GM19351 (cell line): ENCODE data around the gene CCDC187.
A peak's percentile ranks its signal among the peaks of the same experiment; 100 is the strongest.
"Not testable (repeated sequence)": the region's sequence is repeated elsewhere in the genome, so short reads cannot be mapped to it uniquely, and the experiment has no call there.

Source experiments
- ATAC-seq: cut with Tn5 transposase; IDR thresholded peaks from one replicate; pipeline ENCODE4 v1.9.1; 2021; ENCODE audit warnings: mild to moderate bottlenecking, moderate library complexity; ENCODE audit not compliant: unreplicated experiment

The CCDC187 gene

DNA sequence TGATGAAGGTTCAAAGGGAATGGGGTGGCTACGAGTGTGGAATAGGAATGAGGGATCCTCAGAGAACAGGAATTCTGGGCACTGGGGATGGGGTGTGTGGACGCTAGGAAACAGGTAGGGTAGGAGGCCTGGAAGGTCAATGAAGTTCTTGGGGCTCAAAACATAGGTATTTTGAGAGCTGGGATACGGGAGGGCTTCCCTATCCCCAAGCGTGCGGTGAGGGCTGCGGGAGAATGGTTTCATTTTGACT, 59.0 kb downstream of the CCDC187 start:
- ATAC-seq, result no peak

DNA sequence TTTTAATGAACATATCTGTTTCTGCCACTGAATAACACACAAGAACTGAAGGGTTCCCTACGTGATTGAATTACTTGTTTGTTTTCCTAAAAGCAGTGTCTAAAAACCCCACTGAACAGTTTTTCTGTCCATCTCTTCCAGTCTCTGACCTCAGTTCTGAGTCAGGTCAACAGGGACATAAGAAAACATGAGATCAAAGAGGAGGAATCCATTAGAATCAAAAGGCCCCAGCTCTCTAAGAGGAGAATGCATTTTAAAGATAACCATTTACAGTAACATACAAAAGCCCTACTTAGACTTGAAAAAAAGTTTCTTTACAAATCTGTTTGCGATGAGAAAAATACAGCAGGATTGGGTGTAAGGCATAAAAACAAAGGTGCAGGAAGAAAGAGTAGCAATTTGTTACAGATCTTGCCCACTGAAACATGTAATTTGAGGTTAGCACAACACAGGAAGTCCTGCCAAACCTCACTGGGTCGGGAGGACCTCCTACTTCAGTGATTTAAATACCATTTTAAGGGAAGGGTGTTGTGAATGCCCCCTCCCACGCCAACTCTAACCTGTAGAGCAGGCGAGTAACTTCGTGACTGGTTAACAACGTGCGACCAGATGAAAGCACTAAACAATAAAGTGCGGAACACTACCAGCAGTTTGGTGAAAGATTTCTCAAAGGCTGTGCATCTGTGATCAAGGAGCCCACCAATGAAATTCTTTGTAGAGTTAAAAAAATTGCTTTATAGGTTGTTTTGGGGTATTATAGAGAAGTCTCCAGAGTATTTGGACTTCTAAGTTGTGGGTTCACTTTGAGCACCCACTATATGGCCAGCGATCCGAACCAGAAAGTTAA, 59.5 kb downstream of the CCDC187 start:
- ATAC-seq, result peak; percentile 39

DNA sequence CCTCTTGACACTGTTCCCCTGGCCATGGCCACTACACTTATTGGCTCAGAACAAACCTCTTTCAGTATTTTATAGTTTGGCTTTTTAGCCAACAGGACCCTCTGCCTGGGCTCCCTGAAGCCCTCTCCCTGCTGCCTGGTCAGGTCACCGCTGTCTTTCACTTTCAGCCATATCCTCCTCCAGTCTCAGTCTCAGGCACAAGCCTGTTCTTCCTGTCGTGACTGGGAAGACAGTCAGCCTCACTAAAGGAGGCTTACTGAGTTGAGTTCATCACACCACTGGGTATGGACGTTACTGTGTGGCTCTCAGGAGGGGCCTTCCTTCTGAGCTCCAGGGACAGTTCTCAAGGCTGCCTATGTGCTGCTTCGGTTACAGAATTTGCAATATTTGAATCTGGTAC, 60.3 kb downstream of the CCDC187 start:
- ATAC-seq, result no peak

DNA sequence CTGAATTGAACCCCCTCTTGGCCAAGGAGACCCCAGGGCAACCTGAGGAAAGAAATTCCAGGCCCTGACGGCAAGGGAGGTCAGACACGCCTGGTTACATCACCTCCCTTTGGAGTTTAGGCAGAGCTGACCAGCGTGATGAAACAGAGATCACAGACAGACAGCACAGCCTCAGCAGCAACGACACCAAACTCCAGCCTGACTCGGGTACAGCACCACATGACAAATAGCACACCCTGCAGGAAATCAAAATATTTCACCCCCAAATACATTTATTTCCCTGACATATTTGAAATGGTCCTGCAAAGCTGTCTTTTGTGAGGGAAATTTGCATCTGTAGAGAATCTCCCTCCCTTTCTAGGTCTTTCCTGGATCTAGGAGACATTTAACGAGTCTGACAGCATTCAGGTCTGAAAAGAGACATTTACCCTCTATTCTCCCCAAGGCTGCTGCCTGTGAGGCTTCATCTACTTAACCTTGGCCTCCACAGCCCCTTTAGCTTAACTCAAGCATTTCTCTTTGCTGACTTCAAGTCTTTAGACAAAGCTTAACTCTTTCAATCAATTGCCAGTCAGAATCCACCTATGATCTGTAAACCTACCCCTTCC, 60.9 kb downstream of the CCDC187 start:
- no peak for ATAC-seq

DNA sequence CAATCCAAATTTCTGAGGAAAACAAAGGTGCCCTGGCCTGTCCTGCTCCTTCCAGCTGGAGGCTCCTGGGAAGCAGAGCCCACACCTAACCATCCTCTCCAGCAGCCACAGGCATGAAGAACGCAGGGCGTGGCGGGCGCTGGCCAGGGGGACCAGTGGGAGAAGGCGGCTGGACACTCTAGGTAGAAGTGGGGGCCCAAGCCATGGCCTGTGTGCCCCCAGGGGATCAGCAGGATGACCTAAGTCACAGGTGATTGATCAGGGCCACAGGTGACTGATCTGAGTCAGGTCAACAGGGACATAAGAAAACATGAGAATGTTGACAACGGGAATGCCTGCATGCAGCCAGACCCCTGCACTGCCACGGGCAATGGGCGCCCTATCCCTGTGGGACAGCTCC, 61.6 kb downstream of the CCDC187 start:
- ATAC-seq, result no peak

DNA sequence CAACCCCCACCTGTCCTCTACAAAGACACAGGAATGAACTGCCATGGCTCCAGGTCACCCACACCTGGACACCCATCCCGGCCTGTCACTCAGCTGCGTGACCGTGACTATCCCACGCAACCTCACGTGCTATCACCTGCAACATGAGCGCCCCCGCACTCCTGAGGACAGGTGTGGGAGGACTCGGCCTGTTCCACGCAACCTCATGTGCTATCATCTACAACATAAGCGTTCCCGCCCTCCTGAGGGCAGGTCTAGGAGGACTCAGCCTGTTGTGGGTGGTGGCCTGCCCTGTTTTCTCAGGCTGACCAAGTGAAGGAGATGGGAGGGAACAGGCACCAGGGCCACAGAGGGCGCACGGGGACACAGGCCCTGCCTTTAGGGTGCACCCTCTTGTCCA, 62.4 kb downstream of the CCDC187 start:
- no peak for ATAC-seq

DNA sequence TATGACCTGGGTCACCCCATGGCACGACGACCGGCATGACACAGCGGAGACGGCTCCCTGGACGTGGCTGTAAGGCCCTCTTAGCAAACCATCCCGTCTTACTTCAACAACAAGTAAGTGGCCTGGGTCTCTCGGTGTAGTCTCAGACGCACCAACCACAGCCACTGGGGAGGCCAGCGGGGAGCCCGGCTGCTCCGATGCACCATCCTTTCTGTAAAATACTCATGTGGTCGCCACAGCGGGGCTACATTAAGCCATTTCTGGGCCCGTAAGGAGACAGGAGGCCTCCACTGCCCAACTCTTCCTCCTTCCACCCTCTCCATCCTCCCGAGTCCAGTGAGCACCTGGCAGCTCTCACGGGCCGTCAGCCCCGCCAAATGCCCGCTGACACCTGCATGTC, 63.0 kb downstream of the CCDC187 start:
- ATAC-seq, result no peak

DNA sequence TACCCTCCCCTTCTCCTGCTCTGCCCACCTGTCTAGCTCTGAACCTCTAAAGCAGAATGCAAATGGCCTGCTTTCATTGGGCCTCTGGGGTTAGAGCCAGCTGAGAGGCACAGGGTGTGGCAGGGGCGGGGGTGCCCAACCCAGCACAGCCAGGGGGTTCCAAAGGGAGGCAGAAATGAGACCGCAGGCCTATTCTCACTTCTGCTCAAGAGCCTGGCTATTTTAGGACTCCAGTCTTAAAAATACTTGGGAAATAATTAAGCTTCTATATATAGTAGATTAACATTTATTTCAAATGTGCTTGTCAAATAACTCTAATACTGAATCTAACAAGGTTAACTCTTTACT, 63.9 kb downstream of the CCDC187 start:
- no peak for ATAC-seq

DNA sequence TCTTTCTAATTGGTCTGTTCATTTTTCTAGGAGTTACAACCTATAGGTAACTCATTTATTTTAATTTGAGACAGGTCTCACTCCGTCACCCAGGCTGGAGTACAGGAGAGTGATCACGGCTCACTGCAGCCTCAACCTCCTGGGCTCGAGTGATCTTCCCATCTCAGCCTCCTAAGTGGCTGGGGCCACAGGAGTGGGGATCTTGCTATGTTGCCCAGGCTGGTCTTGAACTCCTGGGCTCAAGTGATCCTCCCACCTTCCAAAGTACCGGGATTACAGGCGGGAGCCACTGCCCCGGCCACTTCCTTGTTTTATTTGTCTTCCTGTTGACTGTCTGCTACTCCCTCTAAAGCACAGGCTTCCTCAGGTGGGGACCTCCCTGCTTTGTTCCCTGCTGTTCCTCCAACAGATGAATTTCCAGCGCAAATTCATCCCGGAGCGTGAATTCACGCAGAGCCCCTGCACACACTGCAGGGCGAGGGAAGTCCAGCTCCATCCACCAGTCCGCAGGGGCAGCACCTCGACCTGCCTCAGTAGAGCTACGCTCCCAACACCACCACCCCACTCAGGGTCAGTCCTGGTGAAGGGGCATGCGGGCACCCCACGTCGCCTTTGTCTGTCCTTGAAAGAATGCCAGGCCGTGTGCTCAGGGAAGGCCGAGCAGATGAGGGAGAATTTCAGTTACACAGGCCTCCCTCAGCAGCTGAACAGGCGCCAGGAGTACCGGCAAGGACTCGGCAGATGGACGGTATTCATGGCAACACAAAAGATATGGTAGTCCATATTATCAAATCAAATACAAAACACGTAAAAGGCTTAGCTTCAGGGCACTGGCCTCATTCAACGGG, 64.5 kb downstream of the CCDC187 start:
- no peak for ATAC-seq

DNA sequence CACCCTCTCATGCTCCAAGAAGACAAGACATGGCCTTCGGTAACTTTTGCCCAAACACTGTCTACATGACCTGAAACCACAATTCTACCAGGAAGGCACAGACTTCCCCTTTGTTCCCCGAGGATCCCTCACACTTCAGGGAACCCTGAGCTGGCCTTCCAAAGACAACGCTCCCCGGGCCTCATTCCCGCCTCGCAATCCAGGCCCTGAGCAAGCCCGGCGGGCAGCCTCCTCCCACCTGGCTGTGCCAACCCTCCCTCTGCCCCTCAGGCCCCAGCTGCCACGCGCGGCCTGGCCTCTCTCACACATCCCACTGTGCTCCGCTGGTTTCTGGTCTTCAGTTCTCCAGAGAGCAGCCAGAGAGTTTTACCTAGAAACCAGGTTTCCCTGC, 65.6 kb downstream of the CCDC187 start:
- ATAC-seq, result no peak

DNA sequence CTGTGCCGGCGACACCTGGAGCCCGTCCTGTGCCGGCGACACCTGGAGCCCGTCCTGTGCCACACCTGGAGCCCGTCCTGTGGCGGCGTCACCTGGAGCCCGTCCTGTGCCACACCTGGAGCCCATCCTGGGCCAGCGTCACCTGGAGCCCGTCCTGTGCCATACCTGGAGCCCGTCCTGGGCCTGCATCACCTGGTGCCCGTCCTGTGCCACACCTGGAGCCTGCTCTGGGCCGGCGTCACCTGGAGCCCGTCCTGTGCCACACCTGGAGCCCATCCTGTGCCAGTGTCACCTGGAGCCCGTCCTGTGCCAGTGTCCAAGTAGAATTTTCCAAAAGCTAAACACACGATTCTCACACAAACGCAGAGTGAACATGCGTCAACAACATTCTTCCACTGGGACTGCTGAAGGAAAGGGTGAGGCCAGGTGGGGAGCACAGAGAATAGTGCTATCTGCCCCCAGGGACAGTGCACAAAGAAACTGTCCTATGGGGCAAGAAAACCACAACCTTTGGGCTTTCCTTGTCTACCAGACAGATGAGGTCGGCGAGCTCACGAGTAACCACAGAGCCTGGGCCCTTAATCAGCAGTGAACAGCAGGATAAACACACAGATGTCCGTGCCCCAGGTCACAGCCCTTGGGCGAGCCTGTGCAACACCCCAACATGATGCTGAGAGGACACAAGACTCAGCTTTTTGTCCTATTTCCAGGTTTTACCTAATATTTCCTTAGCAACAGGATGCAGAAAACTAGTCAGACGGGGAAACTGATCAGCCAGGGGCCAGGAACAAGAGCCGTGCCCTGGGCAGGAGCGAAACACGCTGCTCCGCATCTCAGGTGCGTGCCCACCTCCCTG, 66.2 kb downstream of the CCDC187 start:
- no peak for ATAC-seq

DNA sequence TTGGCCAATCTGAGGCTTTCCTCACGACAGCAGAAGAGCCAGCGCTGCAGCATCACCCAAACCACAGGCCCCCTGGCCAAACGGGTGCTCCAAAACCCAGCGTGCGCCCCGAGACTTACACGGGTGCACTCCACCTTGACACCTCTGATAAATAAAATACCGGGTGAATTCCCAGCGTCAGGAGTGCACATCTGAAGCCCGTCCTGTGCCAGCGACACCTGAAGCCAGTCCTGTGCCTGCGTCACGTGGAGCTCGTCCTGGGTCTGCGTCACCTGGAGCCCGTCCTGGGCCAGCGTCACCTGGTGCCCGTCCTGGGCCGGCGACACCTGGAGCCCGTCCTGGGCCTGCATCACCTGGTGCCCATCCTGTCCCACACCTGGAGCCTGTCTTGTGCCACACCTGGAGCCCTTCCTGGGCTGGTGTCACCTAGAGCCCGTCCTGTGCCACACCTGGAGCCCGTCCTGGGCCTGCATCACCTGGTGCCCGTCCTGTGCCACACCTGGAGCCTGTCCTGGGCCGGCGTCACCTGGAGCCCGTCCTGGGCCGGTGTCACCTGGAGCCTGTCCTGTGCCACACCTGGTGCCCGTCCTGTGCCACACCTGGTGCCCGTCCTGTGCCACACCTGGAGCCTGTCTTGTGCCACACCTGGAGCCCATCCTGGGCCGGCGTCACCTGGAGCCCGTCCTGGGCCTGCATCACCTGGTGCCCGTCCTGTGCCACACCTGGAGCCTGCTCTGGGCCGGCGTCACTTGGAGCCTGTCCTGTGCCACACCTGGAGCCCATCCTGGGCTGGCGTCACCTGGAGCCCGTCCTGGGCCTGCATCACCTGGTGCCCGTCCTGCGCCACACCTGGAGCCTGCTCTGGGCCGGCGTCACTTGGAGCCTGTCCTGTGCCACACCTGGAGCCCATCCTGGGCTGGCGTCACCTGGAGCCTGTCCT, 67.2 kb downstream of the CCDC187 start:
- ATAC-seq, result not testable (repeated sequence)

DNA sequence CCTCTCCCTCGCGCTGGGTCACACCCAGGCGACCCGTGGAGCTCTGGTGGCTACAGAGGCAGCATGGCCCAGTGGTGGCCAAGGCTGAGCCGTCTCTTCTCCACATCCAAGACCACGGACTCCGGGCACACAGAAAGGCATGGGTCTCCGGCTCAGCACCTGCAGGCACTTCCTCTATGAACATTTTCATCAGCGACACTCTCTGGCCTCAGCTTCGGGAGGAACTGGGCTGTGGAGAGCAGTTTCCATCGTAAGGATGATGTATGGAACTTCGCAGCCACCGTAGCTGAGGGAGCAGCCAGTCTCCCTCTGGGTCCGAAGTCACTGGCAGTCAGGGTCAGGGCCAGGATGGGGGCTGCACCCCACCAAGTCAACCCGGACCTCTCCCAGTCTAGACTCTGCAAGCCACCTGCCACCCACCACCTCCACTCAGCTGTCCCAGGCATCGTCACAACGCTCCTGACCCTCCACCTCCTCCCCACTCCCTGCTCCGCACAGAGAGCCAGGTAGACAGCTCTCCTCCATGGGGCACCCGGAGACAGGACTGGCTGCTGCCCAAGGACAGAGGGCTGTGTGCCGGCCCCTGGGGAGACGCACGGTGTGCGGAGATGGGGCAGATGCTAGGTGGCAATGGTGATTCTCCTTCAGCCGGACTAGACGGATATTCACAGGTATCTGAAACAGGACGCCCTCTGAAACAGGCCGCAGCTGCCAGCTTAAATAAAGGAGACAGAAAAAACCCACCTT, 68.0 kb downstream of the CCDC187 start:
- no peak for ATAC-seq

DNA sequence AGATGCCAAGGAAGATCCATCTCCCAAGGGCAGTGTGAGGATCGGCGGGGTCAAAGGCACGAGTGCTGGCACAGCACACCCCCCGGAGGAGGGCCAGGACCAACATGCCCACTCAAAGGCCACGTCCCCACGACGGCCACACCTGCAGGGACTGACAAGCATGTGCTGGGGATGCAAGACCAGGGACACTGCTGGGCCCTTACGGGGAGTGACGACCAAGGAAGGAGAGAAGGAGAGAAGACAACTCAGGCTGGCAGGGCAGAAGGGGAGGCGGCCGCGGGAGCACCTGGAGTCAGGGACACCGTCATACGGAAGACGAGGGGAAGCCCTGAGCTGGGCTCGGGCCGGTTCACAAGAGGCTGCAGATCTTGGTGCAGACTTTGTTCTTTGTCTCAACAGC, 68.7 kb downstream of the CCDC187 start:
- ATAC-seq, result no peak

DNA sequence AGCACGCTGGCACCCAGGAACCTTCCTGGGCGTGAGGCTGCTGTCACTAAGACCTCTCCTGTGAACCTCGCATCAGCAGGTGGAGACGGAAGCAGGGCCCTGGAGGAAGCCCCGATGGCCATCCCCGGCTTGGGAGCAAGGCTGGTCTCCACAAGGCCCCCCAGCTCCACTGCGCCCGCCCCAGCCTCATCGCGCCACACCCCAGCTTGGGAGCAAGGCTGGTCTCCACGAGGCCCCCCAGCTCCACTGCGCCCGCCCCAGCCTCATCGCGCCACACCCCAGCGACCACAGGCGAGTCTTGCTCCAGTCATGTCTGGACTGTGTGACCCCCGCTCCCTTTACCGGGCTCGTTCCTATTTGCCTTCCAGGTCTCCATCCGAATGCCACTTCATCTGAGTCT, 69.3 kb downstream of the CCDC187 start:
- ATAC-seq, result no peak

DNA sequence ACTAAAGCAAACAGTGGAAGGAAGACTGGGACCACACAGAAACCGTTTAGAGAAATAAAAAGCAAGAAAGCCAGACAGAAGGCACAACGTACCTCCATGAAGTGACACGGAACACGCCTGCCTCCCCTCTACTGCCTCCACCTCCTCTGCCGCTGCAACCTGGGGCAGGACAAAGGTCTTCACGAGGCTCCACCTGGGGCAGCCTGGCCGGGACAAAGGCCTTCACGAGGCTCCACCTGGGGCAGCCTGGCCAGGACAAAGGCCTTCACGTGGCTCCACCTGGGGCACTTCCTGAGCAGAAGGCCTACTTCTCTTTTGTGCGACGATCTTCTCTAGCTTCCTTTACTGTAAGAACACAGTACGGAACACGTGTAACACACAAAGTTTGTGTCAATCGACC, 70.0 kb downstream of the CCDC187 start:
- no peak for ATAC-seq

DNA sequence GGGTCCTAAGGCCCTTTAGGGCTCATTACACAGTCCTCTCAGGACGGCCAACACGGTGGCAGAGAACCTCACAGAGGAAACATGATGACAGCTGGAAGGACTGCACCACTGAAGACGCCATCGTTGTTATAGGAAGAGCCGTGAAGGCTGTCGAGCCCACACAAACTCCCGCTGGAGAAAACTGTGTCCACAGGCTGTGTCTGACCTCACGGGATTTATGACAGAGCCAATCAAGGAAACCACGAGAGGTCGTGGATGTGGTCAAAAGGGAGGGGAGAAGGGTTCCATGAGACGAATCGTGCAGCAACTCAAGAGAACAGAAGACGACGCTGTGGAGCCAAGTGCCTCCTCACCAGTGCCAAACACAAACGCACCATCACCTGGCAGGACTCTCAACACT, 70.5 kb downstream of the CCDC187 start:
- no peak for ATAC-seq

DNA sequence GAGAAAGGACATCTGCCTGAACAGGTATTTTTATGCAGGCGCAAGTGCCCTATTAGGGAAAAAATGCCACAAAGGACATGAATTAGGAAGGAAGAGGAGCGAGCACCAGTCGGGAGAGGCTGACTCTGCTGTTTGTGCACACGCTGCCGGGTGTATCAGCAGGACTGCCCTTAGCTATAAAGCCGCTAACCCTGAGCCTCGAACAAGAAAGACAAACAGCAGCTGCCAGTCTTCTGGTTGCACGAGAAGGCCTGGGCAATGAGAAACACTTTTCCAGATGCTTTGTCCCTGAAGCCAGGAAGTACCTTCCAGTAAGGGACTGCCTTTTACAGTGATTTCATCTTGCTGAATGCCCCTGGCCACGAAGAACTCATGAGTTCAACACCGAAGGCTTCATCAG, 70.9 kb downstream of the CCDC187 start:
- ATAC-seq, result no peak

DNA sequence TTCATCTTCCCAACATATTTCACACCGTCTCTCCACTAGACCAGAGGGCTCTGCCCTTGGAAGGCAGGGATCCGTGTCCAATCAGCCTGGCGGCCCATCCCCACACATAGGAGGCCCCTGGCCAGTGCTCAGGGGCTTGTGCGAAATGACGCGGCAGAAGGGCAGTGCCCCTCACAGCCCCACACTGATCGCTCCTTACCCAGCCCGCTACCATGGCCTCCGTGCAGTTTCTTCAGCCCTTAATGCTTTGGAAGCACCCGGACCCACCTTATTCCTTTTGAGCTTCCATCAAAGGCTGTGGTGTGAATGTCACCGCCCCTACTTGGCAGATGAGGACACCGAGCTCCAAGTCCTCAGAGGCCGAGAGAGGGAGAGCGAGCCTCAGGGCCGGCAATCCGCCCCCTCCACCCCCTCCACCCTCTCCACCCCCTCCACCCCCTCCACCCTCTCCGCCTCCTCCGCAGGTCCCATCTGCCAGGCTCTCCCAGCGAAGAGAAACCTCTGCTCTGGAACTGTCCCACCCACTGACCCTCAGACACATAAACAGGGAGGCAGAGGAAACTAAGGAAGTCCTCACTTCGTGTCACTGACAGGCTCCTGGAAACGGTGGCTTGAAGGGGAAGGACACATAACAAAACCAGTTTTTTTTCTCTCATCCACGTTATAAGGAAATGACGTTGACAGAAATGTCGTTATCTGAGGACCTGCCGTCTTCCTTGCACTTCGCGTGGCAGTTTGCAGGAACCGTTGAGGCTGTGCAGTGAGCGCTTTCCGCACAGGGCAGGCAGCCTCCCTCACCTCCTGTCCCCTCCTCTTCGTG, 72.2 kb downstream of the CCDC187 start:
- no peak for ATAC-seq
